ENCODE measurements around the gene RRP12. TPM values are rescaled to one million over a fixed set of nuclear protein-coding genes. Genes with fewer than 3 reads are reported as not detected.

RRP12 gene
- total RNA-seq, 4 donors from 2014 or later: 14.8 to 27.6 (median 25.0) TPM

DNA sequence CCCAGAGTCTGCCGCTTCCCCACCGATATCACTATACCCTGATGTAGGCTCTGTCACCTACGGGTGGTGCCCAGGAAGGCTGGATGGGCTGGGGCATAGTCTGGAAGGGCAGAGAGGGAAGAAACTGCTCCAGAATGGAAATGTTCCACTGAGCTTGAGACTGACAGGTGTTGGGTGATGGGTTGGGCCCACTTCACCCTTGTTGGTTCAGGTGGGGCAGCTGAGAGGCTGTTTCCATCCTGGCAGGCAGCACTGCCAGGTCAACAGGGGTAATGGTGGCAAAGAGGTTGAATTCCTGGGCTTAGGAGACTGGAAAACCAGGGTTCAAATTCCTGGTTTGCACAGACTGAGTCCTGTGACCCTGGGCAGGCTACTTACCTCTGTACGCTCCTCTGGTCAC is 38.1 kb downstream of the RRP12 start:
- intact Hi-C loops (cut with DNase I; ENCODE audit: low total_unique reads): no loop called here
- H3K9me3 ChIP-seq: no peaks in the 10 kb centered on the region
- TF ChIP-seq CTCF (IDR thresholded peaks at IDR 0.05) (no peak), POLR2A (IDR thresholded peaks at IDR 0.05) (no peak)
- H3K4me3 ChIP-seq: no peak overlapping the region
- no peaks in the 10 kb centered on the region for H3K36me3 ChIP-seq
- no peak overlapping the region for H3K27ac ChIP-seq
- H3K4me1 ChIP-seq: no peaks in the 10 kb centered on the region
- no peak for DNase-seq
- H3K27me3 ChIP-seq: no peaks in the 10 kb centered on the region

- H3K9me3 ChIP-seq: no peaks in the 10 kb centered on the region
- H3K36me3 ChIP-seq: no peaks in the 10 kb centered on the region
- no peak overlapping the region for H3K4me3 ChIP-seq
- H3K4me1 ChIP-seq: no peaks in the 10 kb centered on the region
- intact Hi-C loops (cut with DNase I; ENCODE audit: low total_unique reads): no loop called here
- DNase-seq: no peak
- no peaks in the 10 kb centered on the region for H3K27me3 ChIP-seq
- no peak overlapping the region for H3K27ac ChIP-seq
- no peak for TF ChIP-seq POLR2A (IDR thresholded peaks at IDR 0.05)
- TF ChIP-seq CTCF (IDR thresholded peaks at IDR 0.05): no peak
Measured at GRCh38 chr10:97362310-97363033, 38.7 kb downstream of the RRP12 start.

- H3K36me3 ChIP-seq: no peaks in the 10 kb centered on the region
Measured at GRCh38 chr10:97361537-97361901, 39.6 kb downstream of the RRP12 start.

DNA sequence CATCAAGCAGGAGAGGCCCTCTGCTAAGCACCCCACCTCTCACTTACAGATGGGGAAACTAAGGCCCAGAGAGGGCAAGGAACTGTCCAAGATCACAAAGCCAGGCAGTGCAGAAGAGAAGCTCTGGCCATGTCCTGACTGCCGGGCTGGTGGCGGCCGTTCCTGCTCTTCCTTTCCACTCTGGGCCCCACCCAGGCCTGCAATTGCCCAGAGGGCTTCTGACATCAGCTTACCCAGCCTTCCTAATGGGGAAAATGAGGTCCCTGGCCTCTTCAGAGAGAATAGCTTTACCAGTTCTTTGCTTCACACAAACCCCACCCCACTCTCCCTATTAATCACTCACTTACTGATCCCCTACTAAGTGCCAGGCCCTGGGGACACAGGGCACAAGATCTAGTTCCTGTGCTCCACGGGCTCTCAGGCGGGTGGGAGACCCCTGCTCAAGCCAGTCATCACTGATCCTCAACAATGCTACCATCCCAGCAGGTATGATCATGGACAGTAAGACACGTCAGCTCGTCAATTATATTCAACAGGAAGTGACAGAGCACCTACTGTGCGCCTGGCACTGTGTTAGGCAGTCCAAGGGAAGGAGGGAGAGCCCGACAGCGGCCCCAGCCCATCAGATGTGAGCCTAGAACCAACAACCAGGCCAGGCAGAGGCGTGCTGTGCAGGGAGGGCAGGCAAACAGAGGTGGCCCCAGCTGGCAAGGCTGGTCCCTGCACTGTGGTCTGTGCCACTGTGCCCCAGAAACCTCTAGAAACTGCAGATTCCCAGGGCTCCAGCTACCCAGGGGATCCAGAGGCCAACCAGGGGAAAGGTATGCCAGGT is 40.2 kb downstream of the RRP12 start:
- Histone ChIP-seq H3K4me1 (no peaks in the 10 kb centered on the region), H3K4me3 (no peak overlapping the region), H3K9me3 (no peaks in the 10 kb centered on the region), H3K27ac (no peak overlapping the region), H3K36me3 (no peaks in the 10 kb centered on the region), H3K27me3 (no peaks in the 10 kb centered on the region)
- intact Hi-C loops (cut with DNase I; ENCODE audit: low total_unique reads): no loop called here
- DNase-seq: no peak
- no peak for TF ChIP-seq CTCF (IDR thresholded peaks at IDR 0.05)
- TF ChIP-seq POLR2A (IDR thresholded peaks at IDR 0.05): no peak

More at GRCh38 chr10:97361537-97361901, 39.6 kb downstream of the RRP12 start:
- Histone ChIP-seq H3K4me1 (no peaks in the 10 kb centered on the region), H3K27me3 (no peaks in the 10 kb centered on the region), H3K27ac (no peak overlapping the region), H3K4me3 (no peak overlapping the region), H3K9me3 (no peaks in the 10 kb centered on the region)
- intact Hi-C loops (cut with DNase I; ENCODE audit: low total_unique reads): no loop called here
- TF ChIP-seq CTCF (IDR thresholded peaks at IDR 0.05) (no peak), POLR2A (IDR thresholded peaks at IDR 0.05) (no peak)
- DNase-seq: no peak

DNA sequence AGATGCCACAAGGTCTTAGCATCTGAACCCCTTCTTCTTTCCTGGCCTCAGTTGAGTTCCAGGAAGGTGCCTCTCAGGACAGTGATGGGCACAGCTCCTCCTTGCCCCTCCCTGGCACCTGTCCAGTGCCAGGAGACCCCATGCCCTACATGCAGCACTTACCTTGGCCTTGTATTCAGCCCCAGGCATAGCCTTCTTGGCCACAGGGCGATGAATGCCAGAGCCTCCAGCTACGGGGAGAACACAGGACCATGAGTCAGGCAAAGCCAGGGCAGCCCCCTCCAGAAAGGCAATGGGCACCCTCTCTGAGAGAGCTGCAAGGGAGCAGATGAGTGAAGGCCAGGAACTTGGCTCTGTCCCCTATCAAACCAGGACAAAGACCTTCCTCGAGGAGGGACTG is 42.4 kb downstream of the RRP12 start:
- intact Hi-C loops (cut with DNase I; ENCODE audit: low total_unique reads): no loop called here
- TF ChIP-seq CTCF (IDR thresholded peaks at IDR 0.05) (no peak), POLR2A (IDR thresholded peaks at IDR 0.05) (no peak)

More for the DNA sequence above, 42.4 kb downstream of the RRP12 start:
- Histone ChIP-seq H3K36me3 (no peaks in the 10 kb centered on the region), H3K4me3 (no peak overlapping the region), H3K9me3 (no peaks in the 10 kb centered on the region), H3K27me3 (no peaks in the 10 kb centered on the region), H3K27ac (no peak overlapping the region), H3K4me1 (no peaks in the 10 kb centered on the region)
- DNase-seq: no peak

All from uterus (tissue), 4 donors.